Erythroblast (primary cell): ENCODE data around the gene SLC35F3.

ENCODE experiments used
- GATA1 ChIP-seq: IDR thresholded peaks from 2 replicates; pipeline ENCODE4 v1.6.1; 2011; ENCODE audit warnings: low read depth, mild to moderate bottlenecking, control low read depth, low read length, moderate library complexity
- POLR2A ChIP-seq: IDR thresholded peaks from 2 replicates; pipeline ENCODE4 v1.6.1; 2011; ENCODE audit warnings: mild to moderate bottlenecking, low read length

GRCh38 chr1:234109840-234110239, 205.4 kb downstream of the SLC35F3 start:
- TF ChIP-seq POLR2A: no peak
- TF ChIP-seq GATA1: no peak
